HG02970 (cell line): ENCODE results near the gene CLDND2.

Experiments used
- ATAC-seq: cut with Tn5 transposase; IDR thresholded peaks from one replicate; pipeline ENCODE4 v1.9.1; 2021; ENCODE audit warnings: mild to moderate bottlenecking, moderate library complexity, moderate number of reproducible peaks; ENCODE audit not compliant: unreplicated experiment, low FRiP score

CLDND2 gene

DNA sequence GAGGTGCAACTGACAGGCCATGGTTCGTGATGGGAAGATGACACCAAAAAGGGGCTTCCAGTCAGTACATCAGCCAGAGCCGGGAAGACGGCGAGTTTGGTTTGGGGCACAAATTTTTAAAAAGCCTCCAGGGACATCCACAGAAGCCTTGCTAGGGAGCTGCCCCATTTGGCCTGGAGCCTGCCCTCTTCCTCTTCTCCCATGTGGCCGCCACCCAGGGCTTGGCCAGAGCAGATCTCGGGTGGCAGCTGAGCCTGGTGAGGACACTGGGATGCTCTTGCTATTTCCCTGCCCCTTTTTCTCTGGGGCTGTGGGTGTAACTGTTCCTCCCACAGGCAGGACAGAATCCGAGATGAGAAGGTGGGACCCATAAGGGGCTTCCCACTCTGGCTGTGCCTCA is 10.9 kb downstream of the CLDND2 start:
- ATAC-seq, result no peak

DNA sequence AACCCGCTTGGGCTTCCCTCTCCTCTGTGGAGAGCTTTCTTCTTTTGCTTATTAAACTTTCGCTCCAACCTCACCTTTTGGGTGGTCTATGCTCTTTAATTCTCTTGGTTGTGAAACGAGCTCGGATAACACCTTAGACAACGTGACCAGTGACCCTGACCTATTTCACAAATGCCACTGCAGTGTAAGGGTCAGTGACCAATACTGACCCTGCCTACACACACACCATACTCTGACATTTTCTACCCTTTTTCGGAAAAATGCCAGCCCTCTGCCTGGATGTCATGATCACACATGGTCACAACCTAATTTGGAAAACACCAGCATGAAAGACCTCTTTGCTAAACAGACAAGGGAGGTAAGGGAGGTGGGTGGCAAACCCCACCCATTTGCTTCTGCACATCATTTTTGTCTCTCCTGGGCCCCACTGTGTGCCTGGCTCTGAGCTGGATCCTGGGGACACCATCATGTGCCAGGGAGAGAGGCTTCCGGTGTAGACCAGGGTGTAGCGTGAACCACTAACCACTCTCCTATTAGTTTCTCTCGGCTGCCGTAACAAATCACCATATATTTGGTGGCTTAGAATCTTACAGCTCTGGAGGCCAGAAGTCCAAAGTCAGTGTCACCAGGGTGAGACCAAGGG is 12.5 kb downstream of the CLDND2 start:
- ATAC-seq, result no peak

DNA sequence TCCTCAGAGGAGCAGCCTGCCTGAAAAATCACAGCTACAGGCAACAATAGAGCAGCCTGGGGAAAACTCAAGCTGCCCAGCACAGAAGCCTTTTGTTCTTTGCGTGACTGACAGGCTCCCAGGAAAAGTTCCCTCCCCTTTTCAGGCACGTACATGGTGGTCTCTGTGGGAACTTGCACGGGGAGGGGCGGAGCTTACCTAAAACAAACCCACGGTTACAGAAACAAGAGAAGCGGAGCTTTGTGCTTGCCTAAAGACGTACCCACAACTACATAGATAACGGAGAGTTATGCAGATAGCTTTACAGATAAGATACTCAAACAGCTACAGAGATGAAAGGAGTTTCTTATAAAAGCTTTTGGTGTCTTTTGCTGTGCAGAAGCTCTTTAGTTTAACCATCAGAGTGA is 14.1 kb downstream of the CLDND2 start:
- ATAC-seq, result no peak

DNA sequence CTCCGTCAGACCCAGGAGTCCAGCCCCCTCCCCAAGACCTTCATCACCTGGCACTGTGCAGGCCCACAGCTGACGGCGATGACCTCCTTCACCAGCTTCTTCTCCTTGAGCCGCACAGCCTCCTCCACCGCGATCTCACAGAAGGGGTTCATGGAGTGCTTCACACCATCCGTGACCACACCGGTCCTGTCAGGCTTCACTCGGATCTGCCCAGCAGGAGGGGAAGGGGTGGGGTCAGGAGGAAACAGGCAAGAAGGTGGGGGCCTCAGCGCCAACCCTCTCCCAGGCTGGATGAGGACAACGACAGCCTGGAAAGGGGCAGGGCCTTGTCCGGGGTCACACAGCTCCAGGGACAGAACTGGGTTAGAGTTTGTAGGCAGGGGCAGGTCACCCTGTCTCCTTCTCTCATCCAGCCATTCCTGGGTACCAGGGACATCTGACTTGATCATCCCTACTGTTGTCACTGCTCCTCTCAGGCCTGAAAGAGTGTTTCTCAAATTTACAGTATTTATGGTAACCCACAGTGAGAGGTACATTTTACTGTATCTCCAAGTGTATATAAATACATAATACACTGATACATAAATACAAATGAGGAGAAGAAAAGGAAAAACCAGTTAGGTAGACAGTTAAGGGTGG is 14.6 kb downstream of the CLDND2 start:
- ATAC-seq, result no peak

DNA sequence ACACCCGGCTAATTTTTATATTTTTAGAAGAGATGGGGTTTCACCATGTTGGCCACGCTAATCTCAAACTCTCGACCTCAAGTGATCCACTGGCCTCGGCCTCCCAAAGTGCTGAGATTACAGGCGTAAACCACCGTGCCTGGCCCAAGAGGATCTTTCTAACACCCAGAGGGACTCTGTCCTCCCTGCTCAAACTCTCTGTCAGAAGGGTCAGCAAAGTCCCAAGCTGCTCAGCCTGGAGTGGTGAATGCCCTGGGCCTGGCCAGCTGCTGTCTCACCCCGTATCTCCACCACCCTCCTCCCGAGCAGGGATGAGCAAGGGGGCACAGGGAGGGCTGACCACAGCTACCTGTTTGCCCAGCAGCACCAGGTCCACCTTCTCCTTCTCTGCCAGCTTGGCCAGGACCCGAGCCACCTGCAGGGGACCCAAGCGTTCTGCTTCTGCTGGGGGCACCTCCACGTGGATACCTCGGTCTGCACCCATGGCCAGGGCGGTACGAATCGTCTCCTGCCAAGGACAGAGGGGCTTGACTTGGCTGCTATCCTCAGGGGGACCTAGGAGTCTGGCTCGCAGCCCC is 15.9 kb downstream of the CLDND2 start:
- ATAC-seq, result no peak

DNA sequence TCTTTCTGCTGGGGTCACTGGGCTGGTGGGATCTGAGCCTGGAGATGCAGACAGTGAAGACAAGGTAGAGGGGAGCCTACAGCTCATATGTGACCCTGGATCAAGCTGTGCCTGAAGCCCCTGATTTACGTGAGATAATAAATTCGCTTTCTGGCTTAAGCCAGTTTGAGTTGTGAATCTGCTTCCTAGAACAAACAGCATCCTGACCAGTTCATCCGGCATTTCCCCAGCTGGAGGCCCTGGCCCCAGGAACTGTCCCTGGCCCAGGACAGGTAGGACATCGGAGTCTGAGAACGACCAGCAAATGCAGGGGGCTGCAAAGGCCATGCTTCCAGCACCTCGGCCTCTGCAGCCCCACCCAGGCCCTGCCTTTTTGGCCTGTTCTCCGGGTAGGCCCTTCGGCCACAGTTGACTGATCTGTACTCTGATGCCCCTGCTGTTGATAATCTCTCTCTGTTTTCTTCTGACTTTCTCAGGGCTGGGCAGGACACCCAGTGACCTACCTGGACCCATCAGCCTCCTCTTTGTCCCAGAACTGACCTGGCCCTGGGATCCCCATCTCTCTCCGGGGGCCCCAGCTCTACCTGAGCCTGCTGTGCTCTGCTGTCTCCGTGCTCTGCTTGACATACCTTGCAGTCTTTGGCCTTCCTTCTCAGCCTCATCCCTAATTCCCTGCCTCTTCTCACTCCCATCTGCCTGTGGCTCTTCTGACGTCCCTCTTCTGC is 17.4 kb downstream of the CLDND2 start:
- no peak for ATAC-seq

DNA sequence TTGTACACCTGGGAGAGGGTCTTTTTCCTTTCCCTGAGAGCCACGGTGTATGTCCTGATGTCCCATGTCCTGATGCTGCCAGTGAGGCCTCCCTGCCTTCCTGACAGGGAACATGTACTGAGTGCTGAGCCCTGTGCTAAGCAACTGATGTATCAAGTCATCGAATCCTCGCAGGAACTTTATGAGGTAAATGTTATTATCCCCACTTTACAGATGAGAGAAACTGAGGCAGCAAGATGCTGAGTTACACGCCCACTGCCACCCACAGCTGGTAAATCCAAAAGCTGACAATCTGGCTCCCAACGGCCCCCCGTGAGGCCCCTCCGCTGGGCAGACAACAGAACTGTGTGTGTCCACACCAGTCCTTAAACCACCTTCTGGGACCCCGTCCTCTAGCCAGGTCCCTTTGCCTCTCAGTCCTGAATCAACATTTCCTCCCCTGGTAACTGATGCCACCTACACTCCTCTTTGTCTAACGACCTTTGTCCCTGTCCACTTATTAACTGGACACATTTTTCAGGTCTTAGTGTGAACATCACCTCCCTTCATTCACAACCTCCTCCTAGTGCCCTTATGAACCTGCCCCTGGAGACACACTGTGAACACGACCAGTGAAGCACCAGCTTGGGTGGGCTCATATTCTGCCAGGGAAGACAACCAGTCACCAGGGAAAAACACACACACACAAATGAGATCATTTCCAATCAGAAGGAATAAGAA is 21.4 kb downstream of the CLDND2 start:
- ATAC-seq, result no peak

DNA sequence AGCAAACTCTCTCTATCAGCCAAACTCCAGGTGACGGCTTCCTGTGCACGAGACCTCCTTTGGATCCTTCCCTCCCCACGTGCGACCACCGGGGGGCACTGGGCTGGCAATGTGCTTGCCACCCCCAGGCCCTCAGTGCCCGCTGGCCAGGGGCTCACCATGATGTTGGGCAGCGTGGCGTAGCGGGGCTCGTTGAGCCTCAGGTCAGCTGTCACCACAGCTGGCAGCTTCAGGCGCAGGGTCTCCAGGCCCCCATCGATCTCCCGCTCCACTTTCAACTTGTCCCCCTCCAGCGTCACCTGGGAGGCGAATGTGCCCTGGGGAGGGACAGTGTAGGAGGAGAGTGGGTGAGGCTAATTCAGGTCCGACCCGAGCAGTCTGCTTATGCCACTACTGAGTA is 22.1 kb downstream of the CLDND2 start:
- ATAC-seq, result no peak

DNA sequence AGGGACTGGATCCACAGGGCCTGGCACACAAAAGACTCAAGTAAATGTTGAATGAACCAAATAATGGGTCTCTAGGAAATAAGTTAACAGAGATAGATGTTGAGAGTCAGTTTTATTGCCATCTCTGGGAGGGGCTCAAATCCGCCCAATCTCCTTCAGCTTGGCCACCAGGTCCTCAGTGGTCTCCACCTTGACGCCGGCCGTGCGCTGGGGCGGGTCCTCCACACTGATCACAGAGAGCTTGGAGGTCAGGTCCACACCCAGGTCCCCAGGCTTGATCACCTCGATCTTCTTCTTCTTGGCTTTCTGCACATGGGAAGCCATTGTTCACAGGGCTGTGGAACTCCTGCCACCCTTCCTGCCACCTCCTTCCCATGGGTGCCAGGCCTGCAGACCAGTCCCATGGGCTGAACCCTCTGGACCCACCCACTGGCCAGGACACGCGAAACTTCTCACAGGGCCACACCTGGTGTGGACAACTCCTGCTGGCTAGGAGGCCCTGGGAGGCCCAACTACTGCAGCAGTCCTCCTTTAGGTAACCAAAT is 23.7 kb downstream of the CLDND2 start:
- no peak for ATAC-seq

DNA sequence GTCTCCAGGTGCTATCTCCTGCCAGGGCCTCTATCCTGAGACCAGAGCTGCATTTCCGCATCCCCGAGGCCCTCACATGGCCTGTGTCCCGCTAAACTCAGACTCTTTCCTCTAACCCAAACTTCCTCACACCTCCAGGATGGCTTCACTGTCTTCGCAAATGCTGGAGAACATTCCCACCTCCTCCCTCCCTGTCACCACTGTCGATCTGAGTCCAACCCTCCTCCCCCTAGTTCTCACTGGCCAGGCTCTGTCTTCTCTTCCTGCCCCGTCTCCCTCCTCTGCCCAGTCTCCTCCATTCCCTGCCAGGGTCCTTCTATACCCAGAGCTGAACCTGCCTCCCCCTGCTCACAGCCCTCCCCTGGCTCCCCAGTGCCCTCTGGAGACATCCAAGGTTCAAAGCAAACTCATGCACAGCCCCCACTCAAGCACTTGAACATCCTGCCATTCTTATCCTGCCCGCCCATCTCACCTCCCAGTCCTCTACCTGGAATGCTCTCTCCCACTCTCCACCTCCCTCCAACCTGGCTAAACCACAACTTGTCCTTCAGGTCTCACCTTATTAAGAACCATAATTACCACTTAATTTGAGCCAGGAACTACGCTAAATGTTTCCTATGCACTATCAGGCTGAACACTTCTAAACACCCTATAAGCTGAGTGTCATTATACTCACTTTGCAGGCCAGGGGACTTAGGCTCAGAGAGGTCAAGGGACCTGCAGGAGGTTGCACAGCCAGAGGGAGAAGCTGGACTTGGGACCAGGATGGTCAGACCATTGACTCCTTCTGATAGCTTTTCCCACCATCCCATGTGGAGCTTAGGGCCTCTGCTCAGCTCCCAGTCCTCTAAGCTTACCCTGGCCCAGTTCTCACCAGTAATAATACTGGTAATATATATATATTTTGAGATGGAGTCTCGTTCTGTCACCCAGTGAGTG is 25.9 kb downstream of the CLDND2 start:
- ATAC-seq, result no peak

DNA sequence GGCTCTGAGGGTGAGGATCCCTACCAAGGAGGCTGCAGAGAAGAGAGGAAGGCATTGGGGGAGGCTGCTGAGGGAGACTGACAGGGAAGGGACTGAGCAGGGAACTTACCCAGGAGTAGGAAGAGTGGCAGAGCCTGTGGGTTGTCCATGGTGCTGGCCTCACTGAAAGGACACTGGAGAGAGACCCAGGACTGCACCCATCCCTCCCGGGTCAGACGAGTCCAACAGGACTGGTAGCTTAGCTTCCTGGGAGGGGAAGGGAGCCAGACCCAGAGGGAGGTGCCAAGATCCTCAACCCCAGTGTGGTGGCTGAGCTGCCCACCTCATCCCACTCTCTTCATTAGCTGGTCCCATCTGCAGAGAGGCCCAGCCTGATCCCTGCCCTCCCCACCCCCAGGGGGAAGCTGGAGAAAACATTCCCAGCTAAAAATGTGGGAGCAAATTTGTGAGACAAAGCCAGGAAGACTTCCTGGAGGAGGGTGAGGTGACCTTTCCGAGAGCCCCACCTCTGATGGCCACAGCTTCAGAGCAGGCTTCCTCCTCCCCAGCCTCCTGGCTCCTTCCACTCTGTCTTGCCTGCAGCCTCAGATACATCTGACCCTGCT is 26.7 kb downstream of the CLDND2 start, which contains the start of gene VSIG10L:
Gene VSIG10L (minus strand): TSS at position 164 of the 605 bp plus-strand sequence. CDS start 15 bp downstream, at position 149.
- ATAC-seq, result no peak

DNA sequence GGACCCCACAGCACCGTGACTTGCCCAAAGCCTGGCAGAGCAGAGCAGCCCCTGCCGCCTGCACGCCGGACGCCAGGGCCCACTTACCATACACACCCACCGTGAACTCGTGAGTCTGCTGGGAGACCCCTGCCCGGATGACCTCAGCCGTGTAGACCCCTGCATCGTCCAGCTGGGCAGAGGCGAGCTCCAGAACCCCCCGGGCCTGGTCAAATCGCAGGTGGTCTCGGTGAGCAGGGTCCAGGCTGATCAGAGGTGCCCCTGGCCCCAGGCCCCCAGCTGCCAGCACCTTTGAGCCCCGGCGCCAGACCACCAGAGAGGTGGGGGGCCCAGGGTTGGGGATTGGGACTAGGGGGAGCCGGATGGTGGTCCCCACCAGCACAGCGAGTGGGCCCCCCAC is 27.7 kb downstream of the CLDND2 start:
- no peak for ATAC-seq

DNA sequence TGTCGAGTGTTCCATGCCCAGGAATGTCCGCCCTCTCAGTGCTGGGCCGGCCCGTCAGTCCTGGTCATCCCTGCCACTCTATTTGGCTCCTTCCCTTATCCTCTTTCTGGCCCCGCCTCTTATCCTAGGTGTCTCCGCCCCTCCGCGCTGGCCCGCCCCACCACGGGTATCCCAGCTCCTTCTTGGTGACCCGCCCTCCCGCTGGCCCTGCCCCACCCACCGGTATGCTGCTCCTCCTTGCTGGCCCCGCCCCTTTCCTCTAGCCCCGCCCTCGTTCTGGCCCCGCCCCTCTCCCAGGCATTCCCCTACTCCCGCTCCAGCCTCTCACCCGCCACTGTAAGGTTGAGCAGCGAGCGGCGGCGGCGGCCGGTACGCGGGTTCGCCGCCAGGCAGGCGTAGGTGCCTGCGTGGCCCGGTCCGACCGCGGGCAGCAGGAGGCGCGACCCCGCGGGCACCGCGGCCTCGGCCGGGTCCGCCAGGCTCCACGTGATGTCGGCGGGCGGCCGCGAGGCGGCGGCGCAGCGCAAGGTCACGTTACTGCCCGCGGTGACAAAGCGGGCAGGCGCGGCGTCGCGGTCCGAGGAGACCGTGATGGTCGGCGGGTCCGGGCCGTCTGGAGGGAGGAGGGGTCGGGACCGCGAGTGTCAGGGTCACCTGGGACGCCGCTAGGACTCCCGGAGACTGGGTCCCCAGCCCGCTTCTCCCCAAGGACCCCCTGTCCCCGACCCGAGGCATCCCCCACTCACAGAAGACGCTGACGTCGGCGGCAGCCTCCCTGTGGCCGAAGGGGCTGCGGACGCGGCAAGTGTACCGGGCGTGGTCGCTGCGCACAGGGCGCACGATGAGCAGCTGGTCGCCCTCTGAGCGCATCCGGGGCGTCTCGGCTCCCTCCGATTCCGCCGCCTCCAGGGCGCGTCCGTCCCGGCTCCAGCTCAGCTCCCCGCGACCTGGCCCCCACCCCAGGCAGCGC is 28.8 kb downstream of the CLDND2 start:
- ATAC-seq, result peak; percentile 47

DNA sequence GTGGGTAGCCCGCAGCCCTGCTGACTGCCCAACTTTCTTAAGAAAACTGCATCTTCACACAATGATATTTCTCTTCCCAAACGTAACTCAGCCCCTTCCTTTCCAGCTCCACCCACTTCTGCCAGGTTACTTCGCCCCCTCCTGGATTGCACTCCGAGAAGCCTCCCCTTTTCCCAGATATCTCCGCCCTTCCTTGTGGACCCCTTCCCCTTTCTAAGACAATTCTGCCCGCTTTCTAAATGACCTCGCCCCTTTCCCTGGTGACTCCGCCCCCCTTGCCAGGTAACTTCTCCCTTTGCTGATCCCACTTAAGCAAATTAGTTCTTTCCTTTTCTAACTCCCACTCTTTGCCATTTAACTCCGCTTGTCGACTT is 29.5 kb downstream of the CLDND2 start:
- ATAC-seq, result no peak

DNA sequence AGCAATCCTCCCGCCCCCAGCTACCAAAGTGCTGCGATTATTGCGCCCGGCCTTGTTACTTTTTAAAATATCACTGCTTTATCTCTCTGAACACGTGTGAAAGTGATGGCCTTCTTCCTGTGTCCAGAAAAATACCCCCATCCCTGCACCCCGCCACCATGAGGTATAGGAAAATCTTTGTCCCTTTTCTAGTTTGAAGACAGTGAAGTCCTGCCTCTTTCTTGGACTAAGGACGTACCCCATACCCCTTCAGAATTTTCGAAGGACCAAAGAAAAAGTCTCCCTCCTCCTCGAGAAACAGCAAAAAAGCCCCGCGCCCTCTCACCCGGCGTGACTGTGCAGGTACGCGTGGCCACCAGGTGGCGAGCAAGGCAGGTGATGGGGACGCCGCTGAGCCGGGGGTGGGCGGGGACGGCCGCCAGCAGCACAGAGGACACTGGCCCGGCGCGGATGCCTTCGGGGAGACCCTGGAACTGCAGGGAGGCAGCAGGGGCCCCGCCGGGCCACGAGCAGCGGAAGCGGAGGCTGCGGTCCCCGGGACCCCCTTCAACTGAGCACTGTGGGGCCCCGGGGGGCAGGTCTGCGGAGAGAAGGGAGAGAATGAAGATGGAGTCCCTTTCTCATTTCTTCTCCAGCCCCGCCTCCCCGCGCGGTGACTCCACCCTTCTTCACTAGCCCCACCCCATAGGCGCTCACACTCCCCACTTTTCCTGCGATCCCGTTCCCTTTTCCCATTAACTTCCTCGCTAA is 30.1 kb downstream of the CLDND2 start:
- ATAC-seq, result peak; percentile 59

DNA sequence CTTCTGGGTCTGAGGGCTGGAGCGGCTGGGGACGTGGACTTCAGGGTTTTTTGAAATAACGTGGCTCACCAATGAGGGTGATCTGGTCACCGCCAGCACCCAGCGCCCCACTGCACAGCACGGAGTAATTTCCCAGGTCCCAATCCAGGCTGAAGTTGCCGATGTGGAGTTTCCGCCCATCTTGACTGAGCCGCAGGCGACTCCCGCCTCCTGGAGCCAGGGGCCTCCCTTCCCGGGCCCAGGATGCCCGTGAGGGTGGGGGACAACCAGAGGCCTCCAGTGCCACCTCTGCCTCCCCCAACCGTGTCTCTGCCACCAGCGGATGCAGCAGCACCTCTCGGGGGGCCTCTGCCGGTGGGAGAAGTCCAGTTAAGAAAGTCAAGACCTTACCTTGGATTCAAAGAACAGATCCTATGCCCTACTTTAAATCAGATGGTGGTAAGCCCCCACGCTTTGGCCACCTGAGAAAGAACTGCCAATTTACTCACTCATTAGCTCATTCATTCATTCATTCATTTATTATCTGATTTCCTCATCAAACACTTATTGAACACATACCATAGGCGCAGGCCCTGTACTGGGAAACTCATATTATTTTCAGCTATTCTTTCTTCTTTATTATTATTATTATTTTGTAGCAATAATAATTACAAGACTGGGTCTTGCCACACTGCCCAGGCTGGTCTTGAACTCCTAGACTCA is 30.8 kb downstream of the CLDND2 start:
- ATAC-seq, result no peak
